Measurements from ENCODE around the gene GADL1.

Gene GADL1

DNA sequence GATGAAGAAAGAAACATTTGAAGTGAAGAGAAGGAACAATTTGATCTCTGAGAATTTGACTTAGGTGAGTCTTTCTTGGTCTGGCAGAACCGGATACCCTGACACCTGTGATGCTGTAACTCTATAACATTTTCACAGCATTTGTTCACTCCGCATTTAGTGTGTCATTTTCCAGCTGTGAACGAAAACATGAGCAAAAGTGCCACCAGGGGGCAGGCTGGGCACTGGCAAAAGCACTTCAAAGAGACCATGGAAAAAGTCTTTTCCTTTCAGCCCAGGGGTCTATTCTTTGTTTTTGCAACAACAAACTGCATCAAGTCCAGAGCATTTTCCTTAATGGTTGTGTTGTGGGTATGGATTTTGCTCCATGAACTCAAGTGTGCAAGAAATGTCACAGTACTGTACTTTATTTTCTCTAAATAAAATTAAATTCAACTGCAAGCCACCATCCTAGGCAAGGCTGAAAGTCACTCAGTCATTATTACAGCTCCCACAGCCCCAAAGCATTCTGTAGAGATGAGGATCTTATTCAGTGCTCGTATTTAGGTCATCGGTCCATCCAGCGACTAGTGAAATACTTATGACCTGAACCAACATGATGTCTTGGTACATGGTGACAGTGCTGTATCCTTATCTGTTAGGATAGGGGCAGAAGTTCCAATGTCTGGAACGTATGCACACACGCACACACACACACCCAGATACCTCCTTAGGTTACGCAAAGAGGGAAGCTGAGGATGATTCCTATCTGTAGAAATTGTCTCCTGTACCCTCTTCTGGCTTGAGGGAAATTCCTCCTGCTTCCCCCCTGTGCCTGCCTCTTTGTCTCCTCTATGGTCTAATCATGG is 125.5 kb downstream of the GADL1 start:
- H3K9me2 ChIP-seq (replicated peaks; ENCODE audit: control insufficient read depth, low read length): no peaks in the 10 kb centered on the region
- no peaks in the 10 kb centered on the region for H3K9me3 ChIP-seq (ENCODE audit: control insufficient read depth, insufficient read depth, low read length)
- H3K27ac ChIP-seq (ENCODE audit: low read depth, low read length): no peak overlapping the region
- TF ChIP-seq, protein P1, sequence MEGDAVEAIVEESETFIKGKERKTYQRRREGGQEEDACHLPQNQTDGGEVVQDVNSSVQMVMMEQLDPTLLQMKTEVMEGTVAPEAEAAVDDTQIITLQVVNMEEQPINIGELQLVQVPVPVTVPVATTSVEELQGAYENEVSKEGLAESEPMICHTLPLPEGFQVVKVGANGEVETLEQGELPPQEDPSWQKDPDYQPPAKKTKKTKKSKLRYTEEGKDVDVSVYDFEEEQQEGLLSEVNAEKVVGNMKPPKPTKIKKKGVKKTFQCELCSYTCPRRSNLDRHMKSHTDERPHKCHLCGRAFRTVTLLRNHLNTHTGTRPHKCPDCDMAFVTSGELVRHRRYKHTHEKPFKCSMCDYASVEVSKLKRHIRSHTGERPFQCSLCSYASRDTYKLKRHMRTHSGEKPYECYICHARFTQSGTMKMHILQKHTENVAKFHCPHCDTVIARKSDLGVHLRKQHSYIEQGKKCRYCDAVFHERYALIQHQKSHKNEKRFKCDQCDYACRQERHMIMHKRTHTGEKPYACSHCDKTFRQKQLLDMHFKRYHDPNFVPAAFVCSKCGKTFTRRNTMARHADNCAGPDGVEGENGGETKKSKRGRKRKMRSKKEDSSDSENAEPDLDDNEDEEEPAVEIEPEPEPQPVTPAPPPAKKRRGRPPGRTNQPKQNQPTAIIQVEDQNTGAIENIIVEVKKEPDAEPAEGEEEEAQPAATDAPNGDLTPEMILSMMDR (IDR thresholded peaks at IDR 0.05; ENCODE audit: low read depth, low read length, poor library complexity, severe bottlenecking): peak; percentile 78
- no peak for TF ChIP-seq EZH2phosphoT487 (IDR thresholded peaks at IDR 0.05; ENCODE audit: borderline replicate concordance, low read length)
- H3K36me3 ChIP-seq (ENCODE audit: control insufficient read depth, low read length): no peaks in the 10 kb centered on the region
- H3F3A ChIP-seq (ENCODE audit: control insufficient read depth, insufficient read depth): no peaks in the 10 kb centered on the region
- peaks cover 28% of the 10 kb centered on the region for H3K27me3 ChIP-seq (ENCODE audit: control insufficient read depth, low read length)
- no peaks in the 10 kb centered on the region for H3K4me1 ChIP-seq (ENCODE audit: control insufficient read depth, low read length)
- H3K4me2 ChIP-seq (ENCODE audit: low read length): no peak overlapping the region
- no peaks in the 10 kb centered on the region for H3K79me2 ChIP-seq (ENCODE audit: control insufficient read depth, low read length)
- no peaks in the 10 kb centered on the region for H4K20me1 ChIP-seq (ENCODE audit: control insufficient read depth, insufficient read depth, low read depth, low read length)
- H3K4me3 ChIP-seq (ENCODE audit: low read length): no peak overlapping the region

DNA sequence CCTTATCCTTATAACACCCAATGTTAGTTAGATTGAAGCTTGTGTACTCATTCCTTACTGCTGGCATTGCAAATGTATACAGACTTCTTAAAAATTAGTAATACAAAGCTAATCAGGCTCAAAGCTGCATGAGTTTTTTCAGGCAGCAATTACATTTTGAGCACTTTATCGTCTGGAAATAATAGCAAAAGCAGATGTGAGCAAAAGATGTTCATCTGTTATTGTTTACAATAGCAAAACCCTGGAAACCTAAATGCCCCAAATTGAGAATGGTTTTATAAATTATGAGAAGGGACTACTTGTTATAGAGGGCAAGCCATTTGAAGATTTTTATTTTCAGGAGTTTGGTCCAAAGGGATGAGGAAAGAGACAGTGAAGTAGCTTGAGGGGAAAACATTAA is 126.4 kb downstream of the GADL1 start:
- Histone ChIP-seq H3F3A (ENCODE audit: control insufficient read depth, insufficient read depth) (no peaks in the 10 kb centered on the region), H4K20me1 (ENCODE audit: control insufficient read depth, insufficient read depth, low read depth, low read length) (no peaks in the 10 kb centered on the region), H3K4me3 (ENCODE audit: low read length) (no peak overlapping the region), H3K9me2 (replicated peaks; ENCODE audit: control insufficient read depth, low read length) (no peaks in the 10 kb centered on the region), H3K27me3 (ENCODE audit: control insufficient read depth, low read length) (peaks cover 28% of the 10 kb centered on the region), H3K9me3 (ENCODE audit: control insufficient read depth, insufficient read depth, low read length) (no peaks in the 10 kb centered on the region), H3K4me1 (ENCODE audit: control insufficient read depth, low read length) (no peaks in the 10 kb centered on the region), H3K27ac (ENCODE audit: low read depth, low read length) (no peak overlapping the region), H3K36me3 (ENCODE audit: control insufficient read depth, low read length) (no peaks in the 10 kb centered on the region), H3K4me2 (ENCODE audit: low read length) (no peak overlapping the region), H3K79me2 (ENCODE audit: control insufficient read depth, low read length) (no peaks in the 10 kb centered on the region)
- TF ChIP-seq, protein P1 (IDR thresholded peaks at IDR 0.05; ENCODE audit: low read depth, low read length, poor library complexity, severe bottlenecking): no peak
- no peak for TF ChIP-seq EZH2phosphoT487 (IDR thresholded peaks at IDR 0.05; ENCODE audit: borderline replicate concordance, low read length)

DNA sequence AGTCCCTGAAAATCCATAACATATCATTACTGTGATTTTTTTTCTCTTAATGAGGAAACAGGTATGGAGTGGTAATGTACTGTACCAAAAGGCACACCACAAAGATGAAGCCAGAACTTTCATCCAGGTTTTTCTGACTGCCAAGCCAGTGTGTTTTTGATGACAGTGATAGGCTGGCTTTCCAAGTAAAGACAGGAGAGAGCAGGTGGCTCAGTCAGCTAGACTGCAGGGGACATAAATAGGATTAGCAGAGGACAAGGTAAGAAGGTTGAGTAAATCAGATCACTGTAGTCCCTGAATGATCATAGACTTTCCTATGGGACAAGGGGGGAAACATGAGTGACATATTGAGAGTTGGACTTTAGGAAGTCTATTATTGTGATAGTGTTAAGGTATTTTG is 127.9 kb downstream of the GADL1 start:
- H3K79me2 ChIP-seq (ENCODE audit: control insufficient read depth, low read length): no peaks in the 10 kb centered on the region
- no peaks in the 10 kb centered on the region for H3K9me3 ChIP-seq (ENCODE audit: control insufficient read depth, insufficient read depth, low read length)
- no peak overlapping the region for H3K4me3 ChIP-seq (ENCODE audit: low read length)
- no peaks in the 10 kb centered on the region for H3K4me1 ChIP-seq (ENCODE audit: control insufficient read depth, low read length)
- peaks cover 17% of the 10 kb centered on the region; the same call in 1 of the 2 replicates for H3K27me3 ChIP-seq (ENCODE audit: control insufficient read depth, low read length)
- no peak for TF ChIP-seq EZH2phosphoT487 (IDR thresholded peaks at IDR 0.05; ENCODE audit: borderline replicate concordance, low read length)
- TF ChIP-seq, protein P1 (IDR thresholded peaks at IDR 0.05; ENCODE audit: low read depth, low read length, poor library complexity, severe bottlenecking): no peak
- H3K9me2 ChIP-seq (replicated peaks; ENCODE audit: control insufficient read depth, low read length): no peaks in the 10 kb centered on the region
- no peak overlapping the region for H3K4me2 ChIP-seq (ENCODE audit: low read length)
- no peaks in the 10 kb centered on the region for H4K20me1 ChIP-seq (ENCODE audit: control insufficient read depth, insufficient read depth, low read depth, low read length)
- H3F3A ChIP-seq (ENCODE audit: control insufficient read depth, insufficient read depth): no peaks in the 10 kb centered on the region
- H3K27ac ChIP-seq (ENCODE audit: low read depth, low read length): no peak overlapping the region
- no peaks in the 10 kb centered on the region for H3K36me3 ChIP-seq (ENCODE audit: control insufficient read depth, low read length)

Measured in DOHH2 (cell line).